Activated CD4-positive, alpha-beta T cell treated with anti-CD3 and anti-CD28 coated beads, Interleukin-2, amount 10 ng/mL, durations not matched to agents 24 days and 14 days (primary cell): Measurements from ENCODE around the gene TTLL11. TPM values are rescaled to one million over a fixed set of nuclear protein-coding genes. Genes with fewer than 3 reads are reported as not detected.
"Not testable (repeated sequence)": the region's sequence is repeated elsewhere in the genome, so short reads cannot be mapped to it uniquely, and the experiment has no call there.

Experiments
- DNase-seq: peaks from one replicate; pipeline ENCODE4 v3.0.0; 2022
- H3K27ac Mint-ChIP-seq: one replicate; pipeline ENCODE4 v1.8.0; 2022; ENCODE audit warnings: mild to moderate bottlenecking, mixed read lengths
- H3K27me3 Mint-ChIP-seq: one replicate; pipeline ENCODE4 v1.8.0; 2022; ENCODE audit warnings: mixed read lengths
- H3K36me3 Mint-ChIP-seq: one replicate; pipeline ENCODE4 v1.8.0; 2022; ENCODE audit warnings: low read depth, mild to moderate bottlenecking, mixed read lengths
- H3K4me1 Mint-ChIP-seq: one replicate; pipeline ENCODE4 v1.8.0; 2021; ENCODE audit warnings: mixed read lengths
- H3K4me3 Mint-ChIP-seq: one replicate; pipeline ENCODE4 v1.8.0; 2022; ENCODE audit warnings: mild to moderate bottlenecking, moderate library complexity, mixed read lengths
- H3K9me3 Mint-ChIP-seq: one replicate; pipeline ENCODE4 v1.8.0; 2021; ENCODE audit warnings: mixed read lengths
- intact Hi-C: fragments of 100-400 bp; cut with micrococcal nuclease; formaldehyde crosslinking; loops from one replicate; pipeline ENCODE4 v1.15.1; 2023
- total RNA-seq: library from RNA; stranded (reverse); gene quantifications from 2 replicates; pipeline ENCODE4 v1.2.3, GENCODE V29; 2022

TTLL11 gene
- total RNA-seq, 1 donor from 2014 or later = 2.4 TPM

DNA sequence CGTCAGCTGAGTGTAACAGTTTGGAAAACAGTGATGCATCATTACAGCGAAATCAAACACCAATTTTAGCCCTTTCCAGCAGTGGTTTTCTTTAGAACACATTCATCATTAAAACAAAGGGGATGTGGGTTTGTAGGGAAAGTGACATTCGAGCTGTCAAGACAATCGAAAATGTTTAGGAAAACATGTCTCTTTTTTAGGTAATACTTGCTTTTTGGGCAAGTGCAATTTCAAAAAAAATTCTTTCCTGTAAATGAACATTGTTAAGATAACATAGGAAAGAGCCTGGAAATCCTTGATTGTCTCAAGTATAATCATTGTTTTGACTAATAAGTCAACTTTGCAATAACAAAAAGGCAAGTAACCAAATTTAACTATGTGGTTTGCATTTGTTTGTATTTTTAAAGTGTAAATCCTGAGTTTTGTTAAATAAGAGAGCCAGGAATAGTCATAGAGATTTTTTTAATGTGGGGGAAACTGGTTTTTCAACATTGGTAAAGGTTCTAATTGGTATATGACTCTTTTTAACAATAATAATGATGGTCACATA is 182.5 kb downstream of the TTLL11 start:
- Mint-ChIP-seq H3K27me3 (peaks cover 4% of the 10 kb centered on the region), H3K9me3 (no peaks in the 10 kb centered on the region), H3K4me3 (no peak overlapping the region), H3K4me1 (no peaks in the 10 kb centered on the region), H3K36me3 (no peaks in the 10 kb centered on the region), H3K27ac (no peak overlapping the region)
- intact Hi-C loops = no loop called here
- DNase-seq = no peak

DNA sequence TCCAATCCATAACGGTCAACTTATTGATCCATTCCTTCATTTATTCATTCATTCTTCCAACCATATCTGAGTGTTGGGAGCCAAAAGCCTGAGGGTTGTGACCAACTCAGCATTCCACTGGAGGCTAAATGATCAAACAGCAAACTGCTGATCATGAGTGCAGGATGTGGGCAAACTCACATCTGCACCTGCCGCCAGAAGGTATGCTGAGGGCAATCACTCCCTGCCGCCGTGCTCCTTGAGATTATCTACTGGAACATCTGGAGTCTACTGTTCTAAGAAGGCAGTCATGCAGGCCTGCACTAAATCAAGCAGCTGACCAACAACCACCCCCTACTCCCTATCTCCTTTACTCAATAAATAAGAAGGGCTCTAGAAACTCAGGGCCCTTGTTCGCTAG is 184.0 kb downstream of the TTLL11 start:
- Mint-ChIP-seq H3K27me3 (peaks cover 4% of the 10 kb centered on the region), H3K27ac (no peak overlapping the region), H3K9me3 (no peaks in the 10 kb centered on the region), H3K4me1 (no peaks in the 10 kb centered on the region), H3K36me3 (no peaks in the 10 kb centered on the region), H3K4me3 (no peak overlapping the region)
- intact Hi-C loops = no loop called here
- DNase-seq = no peak

DNA sequence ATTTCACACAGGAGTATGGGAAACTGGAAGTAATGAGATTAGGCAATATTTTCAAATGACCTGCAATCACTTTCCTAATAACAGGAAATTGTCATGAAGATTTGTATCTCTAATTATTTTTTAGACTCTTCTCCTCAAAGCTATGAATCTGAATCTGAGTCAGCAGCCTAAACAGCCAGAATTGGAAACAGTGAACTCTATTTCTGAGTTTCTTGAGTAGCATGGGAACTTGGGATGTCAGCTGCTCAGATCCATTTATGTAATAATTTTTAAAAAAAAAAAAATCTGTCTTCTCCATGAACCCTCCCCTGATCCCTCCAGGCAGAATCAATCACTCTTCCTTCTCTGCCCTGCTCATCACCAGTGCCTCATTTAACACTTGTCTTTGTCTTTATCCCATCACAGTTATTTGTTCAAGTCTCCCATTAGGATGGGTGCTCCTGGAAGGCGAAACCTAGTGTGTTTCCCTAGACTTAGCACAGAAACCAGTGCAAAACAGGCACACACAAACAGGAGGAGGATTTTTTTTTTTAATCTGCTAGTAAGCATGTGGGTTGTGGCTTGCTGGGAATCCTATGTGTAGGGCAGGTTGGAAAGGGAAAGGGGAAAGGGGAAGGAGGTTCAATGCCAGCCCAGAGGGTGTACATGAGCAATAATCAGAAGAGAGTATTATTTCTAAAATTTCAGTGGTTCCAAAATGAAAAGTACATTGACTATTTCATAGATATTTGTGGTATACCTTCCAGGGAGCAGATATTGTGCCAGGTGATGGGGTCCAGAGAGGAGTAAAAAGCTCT is 186.8 kb downstream of the TTLL11 start:
- Mint-ChIP-seq H3K27ac (no peak overlapping the region), H3K27me3 (peaks cover 4% of the 10 kb centered on the region), H3K9me3 (no peaks in the 10 kb centered on the region), H3K4me1 (no peaks in the 10 kb centered on the region), H3K36me3 (no peaks in the 10 kb centered on the region), H3K4me3 (no peak overlapping the region)
- no peak for DNase-seq
- intact Hi-C loops = no loop called here

DNA sequence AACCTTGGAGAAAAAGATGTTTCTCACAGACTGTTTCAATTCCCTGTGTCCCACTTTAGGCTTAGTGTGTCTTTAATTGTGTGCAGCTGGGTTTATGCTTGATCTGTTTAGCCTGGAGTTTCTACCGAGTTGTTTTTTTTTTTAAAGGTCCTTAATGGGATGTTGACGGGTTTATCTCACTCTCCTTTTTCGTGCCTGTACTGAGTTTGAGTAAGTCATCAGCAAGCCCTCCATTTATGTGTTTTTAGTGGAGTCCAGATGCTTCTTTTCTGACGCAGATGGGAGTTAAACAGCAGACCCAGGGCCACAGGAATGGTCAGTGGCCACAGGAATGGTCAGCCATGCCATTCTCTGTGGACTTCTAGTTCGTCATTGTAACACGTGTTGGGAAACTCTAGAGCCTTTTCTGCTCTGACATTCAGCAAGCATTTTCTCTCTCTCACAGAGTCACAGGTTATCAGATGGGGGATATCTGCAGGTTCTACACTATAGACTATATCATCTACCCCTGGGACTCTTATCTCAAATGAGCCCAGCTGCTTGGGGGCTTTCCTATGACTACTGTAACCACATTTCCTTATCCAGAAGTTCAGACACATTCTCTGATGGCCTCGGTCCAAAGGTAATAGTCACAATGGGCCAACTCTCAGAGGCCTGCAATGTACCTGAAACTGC is 190.5 kb downstream of the TTLL11 start:
- H3K27me3 Mint-ChIP-seq = peaks cover under 1% of the 10 kb centered on the region
- H3K4me1 Mint-ChIP-seq = no peaks in the 10 kb centered on the region
- intact Hi-C loops = no loop called here
- no peak overlapping the region for H3K4me3 Mint-ChIP-seq
- H3K27ac Mint-ChIP-seq = no peak overlapping the region
- DNase-seq = no peak
- no peaks in the 10 kb centered on the region for H3K9me3 Mint-ChIP-seq
- H3K36me3 Mint-ChIP-seq = no peaks in the 10 kb centered on the region

DNA sequence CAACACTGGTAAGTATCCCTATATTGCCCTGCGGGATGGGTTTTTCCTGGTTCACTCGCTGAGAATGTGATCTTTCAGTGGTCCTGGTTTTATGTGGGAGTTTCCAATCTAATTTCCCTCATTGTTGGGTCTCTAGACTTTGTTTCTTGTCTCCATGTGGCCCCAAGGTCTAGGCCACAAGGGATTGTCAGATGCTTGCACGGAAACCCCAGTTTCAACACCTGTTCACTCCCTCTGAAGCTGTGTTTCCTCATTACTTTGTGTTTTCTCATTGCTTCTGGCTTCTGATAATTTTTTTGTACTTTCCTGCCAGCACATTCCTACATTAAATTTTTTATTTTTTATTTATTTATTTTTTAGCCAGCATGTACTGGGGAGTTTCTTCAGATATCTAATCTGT is 191.5 kb downstream of the TTLL11 start:
- H3K4me3 Mint-ChIP-seq = no peak overlapping the region
- intact Hi-C loops = no loop called here
- no peaks in the 10 kb centered on the region for H3K9me3 Mint-ChIP-seq
- H3K27me3 Mint-ChIP-seq = no peaks in the 10 kb centered on the region
- H3K4me1 Mint-ChIP-seq = no peaks in the 10 kb centered on the region
- no peak for DNase-seq
- H3K27ac Mint-ChIP-seq = no peak overlapping the region
- no peaks in the 10 kb centered on the region for H3K36me3 Mint-ChIP-seq

DNA sequence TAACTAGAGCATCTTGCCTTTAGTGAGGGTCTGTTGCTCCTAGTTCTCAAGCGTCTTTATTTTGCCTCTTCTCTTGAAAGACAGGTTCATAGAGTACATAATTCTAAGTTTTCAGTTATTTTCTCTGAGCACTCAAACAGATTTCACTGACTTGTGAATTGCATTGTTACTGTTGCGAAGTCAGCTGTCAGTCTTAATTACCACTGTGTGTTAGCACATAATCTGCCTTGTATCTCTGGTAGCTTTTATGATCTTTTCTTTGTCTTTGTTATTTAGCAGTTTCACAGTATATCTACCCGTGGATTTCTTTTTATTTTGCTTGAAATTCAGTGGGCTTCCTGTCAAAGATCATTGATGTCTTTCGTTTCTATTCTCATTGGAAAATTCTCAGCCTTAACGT is 192.9 kb downstream of the TTLL11 start:
- Mint-ChIP-seq H3K27me3 (no peaks in the 10 kb centered on the region), H3K36me3 (no peaks in the 10 kb centered on the region), H3K4me1 (no peaks in the 10 kb centered on the region), H3K4me3 (no peak overlapping the region), H3K9me3 (no peaks in the 10 kb centered on the region), H3K27ac (no peak overlapping the region)
- intact Hi-C loops = no loop called here
- no peak for DNase-seq

DNA sequence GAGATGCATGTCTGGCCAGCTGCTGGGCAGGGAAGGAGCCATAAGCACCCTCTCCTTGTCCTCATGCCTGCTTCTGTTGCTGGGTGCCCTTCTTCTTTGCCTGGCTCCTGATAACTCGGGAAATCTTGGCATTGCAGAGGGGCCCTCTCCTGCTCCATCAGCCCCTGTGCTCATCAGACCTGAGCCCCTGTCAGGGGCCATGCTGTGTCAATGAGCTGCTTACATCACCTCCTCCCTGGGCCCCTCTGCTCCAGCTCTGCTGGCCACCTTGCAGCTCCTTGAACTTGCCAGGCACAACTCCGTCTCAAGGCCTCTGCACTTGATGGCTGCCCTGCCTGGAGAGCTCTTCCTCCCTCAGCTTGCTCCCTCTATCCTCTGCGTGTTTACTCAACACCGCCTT is 194.3 kb downstream of the TTLL11 start:
- Mint-ChIP-seq H3K4me1 (no peaks in the 10 kb centered on the region), H3K27ac (no peak overlapping the region), H3K4me3 (no peak overlapping the region), H3K36me3 (no peaks in the 10 kb centered on the region), H3K9me3 (no peaks in the 10 kb centered on the region), H3K27me3 (no peaks in the 10 kb centered on the region)
- DNase-seq = no peak
- intact Hi-C loops = no loop called here

DNA sequence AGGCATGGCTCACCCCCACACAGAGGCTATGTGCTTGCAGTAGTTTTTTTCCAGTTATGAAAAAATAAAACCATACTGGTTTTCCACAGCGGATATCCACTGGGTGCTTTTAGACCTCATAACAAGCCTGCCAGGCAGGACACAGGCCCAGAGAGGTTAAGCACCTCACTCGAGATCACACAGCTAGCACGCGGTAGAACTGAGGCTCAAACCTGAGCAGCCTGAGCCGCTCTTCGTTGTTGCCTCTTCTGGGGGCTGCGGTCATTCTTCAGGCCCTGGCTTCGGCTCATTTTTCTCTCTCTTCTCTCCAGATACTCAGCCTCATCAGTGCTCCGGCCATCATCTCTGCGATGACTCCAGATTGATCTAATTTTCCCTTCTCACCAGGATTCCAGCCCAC is 196.0 kb downstream of the TTLL11 start:
- Mint-ChIP-seq H3K36me3 (no peaks in the 10 kb centered on the region), H3K4me3 (no peak overlapping the region), H3K27me3 (no peaks in the 10 kb centered on the region), H3K4me1 (no peaks in the 10 kb centered on the region), H3K9me3 (no peaks in the 10 kb centered on the region), H3K27ac (no peak overlapping the region)
- intact Hi-C loops = no loop called here
- DNase-seq = no peak

DNA sequence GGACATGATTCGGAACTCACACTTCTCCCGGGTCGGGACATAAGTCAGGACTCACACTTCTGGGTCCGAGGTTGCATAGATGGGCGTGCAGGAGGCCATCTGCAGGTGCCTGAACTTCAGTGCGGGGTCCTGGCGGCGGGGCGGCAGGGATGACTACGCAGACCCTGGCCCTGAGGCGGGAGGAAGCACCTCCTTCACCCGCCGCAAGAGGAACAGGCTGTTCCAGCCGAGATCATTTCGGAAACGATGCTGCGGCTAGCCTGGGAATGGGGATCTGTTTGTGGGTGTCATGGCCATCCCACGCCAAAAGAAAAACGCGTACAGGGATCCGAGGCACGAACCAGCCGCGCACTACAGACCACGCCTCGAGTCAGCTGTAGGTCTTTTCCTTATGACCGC is 196.6 kb downstream of the TTLL11 start:
- Mint-ChIP-seq H3K36me3 (no peaks in the 10 kb centered on the region), H3K4me1 (no peaks in the 10 kb centered on the region), H3K9me3 (no peaks in the 10 kb centered on the region), H3K27ac (no peak overlapping the region), H3K4me3 (no peak overlapping the region), H3K27me3 (no peaks in the 10 kb centered on the region)
- no peak for DNase-seq
- intact Hi-C loops = no loop called here

DNA sequence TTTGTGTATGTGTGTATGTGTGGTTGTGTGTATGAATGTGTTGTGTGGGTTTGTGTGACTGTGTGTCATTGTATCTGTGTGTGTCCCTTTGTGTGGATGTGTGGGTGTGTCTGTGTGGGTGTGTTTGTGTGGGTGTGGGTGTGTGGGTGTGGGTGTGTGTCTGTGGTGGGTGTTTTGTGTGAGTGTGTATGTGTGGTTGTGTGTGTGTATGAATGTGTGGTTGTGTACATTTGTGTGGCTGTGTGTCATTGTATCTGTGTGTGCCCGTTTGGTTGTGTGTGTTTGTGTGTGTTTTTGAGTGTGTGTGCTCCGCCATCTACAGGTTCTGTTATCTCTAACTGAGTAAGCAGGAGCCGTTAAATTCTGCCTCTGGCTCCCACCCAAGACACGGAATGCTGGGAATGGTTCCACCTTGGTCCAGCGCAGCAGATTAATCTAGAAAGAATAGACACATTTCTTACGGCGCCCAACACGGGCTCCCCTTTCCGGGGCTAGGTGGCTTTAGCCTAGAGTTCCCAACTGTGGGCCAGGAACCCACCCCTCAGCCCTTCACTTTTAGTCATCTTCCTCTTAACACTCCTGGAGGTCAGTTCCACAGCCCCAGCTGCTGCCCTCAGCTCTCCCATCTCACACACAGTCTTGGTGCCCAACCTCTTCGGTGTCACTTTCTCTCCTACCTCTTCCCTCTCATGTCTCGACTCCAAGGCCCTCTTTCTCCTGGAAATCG is 197.1 kb downstream of the TTLL11 start:
- H3K27ac Mint-ChIP-seq = no peak overlapping the region

DNA sequence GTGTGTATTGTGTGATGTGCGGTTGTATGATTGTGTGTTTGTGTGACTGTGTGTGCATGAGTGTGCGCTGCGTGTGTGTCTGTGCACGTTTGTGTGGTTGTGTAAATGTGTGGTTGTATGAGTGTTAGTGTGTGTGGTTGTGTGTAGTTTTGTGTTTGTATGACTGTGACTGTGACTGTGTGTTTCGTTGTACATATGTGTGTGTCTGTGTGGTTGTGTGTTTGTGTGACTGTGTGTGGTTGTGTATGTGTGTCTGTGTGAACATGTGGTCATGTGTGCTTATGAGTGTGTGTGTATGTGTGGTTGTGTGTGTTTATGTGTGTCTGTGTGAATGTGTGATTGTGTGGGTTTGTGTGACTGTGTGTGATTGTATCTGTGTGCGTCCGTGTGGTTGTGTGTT is 197.8 kb downstream of the TTLL11 start:
- intact Hi-C loops = no loop called here
- no peak for DNase-seq
- Mint-ChIP-seq H3K27me3 (no peaks in the 10 kb centered on the region), H3K4me1 (no peaks in the 10 kb centered on the region), H3K4me3 (no peak overlapping the region), H3K36me3 (no peaks in the 10 kb centered on the region), H3K27ac (no peak overlapping the region), H3K9me3 (no peaks in the 10 kb centered on the region)

More for the DNA sequence above, 197.1 kb downstream of the TTLL11 start:
- Mint-ChIP-seq H3K36me3 (no peaks in the 10 kb centered on the region), H3K4me3 (no peak overlapping the region), H3K9me3 (no peaks in the 10 kb centered on the region), H3K4me1 (no peaks in the 10 kb centered on the region), H3K27me3 (no peaks in the 10 kb centered on the region)
- intact Hi-C loops = no loop called here
- DNase-seq = no peak

DNA sequence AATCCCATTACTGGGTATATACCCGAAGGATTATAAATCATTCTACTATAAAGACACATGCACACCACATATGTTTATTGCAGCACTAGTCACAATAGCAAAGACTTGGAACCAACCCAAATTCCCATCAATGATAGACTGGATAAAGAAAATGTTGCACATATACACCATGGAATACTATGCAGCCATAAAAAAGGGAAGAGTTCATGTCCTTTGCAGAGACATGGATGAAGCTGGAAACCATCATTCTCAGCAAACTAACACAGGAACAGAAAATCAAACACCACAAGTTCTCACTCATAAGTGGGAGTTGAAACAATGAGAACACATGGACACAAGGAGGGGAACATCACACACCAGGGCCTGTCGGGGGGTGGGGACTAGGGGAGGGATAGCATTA is 198.7 kb downstream of the TTLL11 start:
- H3K27me3 Mint-ChIP-seq, H3K4me1 Mint-ChIP-seq, H3K9me3 Mint-ChIP-seq, H3K27ac Mint-ChIP-seq, H3K36me3 Mint-ChIP-seq, H3K4me3 Mint-ChIP-seq, intact Hi-C loops, DNase-seq: not testable (repeated sequence)

DNA sequence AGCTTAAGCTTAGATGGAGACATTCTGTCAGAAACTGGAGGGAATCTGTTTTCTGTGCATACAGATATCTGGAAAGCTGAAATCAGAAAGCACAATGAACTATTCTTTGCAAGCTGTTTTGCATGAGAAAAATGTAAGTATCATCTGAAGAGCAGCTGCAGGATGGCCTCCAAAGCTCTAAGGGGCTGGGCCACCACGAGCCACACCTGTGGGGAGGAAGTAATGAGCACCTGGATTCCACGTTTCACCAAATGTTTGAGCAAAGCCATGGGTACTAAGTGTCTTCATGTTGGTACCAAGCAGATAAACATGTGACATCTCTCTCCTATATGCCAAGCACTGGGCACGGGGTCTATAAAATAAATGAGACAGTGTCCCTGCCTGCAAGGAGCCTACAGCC is 199.3 kb downstream of the TTLL11 start:
- H3K36me3 Mint-ChIP-seq = no peaks in the 10 kb centered on the region
- H3K27ac Mint-ChIP-seq = no peak overlapping the region
- no peaks in the 10 kb centered on the region for H3K9me3 Mint-ChIP-seq
- no peak overlapping the region for H3K4me3 Mint-ChIP-seq
- intact Hi-C loops = no loop called here
- DNase-seq = no peak
- H3K4me1 Mint-ChIP-seq = peaks cover 3% of the 10 kb centered on the region
- no peaks in the 10 kb centered on the region for H3K27me3 Mint-ChIP-seq

DNA sequence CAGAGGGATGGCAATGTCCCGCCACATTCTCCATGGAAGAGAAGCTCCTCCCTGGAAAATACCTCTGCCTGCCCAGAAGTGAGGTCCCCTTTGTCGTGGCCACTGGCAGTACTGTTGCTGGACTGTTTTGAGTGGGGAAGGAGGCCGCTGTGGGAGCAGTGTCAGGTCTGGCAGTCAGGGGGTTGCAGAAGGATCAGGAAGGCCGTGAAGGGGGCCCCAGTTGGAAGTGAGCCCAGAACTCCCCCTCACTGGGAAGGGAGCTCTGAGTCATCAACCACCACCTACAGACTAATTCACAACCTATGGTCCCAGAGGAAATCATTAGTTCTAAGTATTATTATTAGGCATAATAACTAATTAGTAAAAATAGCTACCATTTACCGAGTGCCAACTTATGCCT is 200.4 kb downstream of the TTLL11 start:
- H3K27me3 Mint-ChIP-seq = no peaks in the 10 kb centered on the region
- H3K36me3 Mint-ChIP-seq = no peaks in the 10 kb centered on the region
- no peak overlapping the region for H3K27ac Mint-ChIP-seq
- intact Hi-C loops = no loop called here
- no peak for DNase-seq
- H3K4me3 Mint-ChIP-seq = no peak overlapping the region
- no peaks in the 10 kb centered on the region for H3K9me3 Mint-ChIP-seq
- H3K4me1 Mint-ChIP-seq = peaks cover 3% of the 10 kb centered on the region
